HEK293 (cell line): ENCODE data around the gene ANXA4.
"Not testable (repeated sequence)": the region's sequence is repeated elsewhere in the genome, so short reads cannot be mapped to it uniquely, and the experiment has no call there.

Experiments used
- CTCF ChIA-PET: fragments of 350-600 bp; formaldehyde crosslinking; extraction: SDS; loops from one replicate; lab custom pipeline; 2021; ENCODE audit warnings: antibody characterized with exemption; lab: Yijun Ruan, JAX
- POLR2A ChIA-PET: fragments of 300-600 bp; formaldehyde crosslinking; extraction: SDS; loops from one replicate; lab custom pipeline; 2020; ENCODE audit warnings: antibody characterized with exemption, inconsistent platforms; lab: Yijun Ruan, JAX
- H3K27ac ChIP-seq: fragments of 200-500 bp; sonication (Bioruptor generic); 2 replicates; pipeline ENCODE4 v1.5.1; 2014; ENCODE audit warnings: low read depth, low read length, control low read depth, inconsistent platforms; ENCODE audit errors: extremely low read depth
- H3K36me3 ChIP-seq, 2 experiments: fragments of 200-500 bp in 1 of 2; sonication (Bioruptor generic) in 1 of 2; 1 replicate in 1 of 2; 2 replicates in 1 of 2; pipeline ENCODE4 v1.5.1; 2014 to 2017; ENCODE audit warnings: inconsistent platforms in 2 of 2, low read length in 2 of 2; ENCODE audit not compliant: control insufficient read depth in 2 of 2, insufficient read depth in 1 of 2
- H3K4me1 ChIP-seq: fragments of 200-500 bp; sonication (Bioruptor generic); 2 replicates; pipeline ENCODE4 v1.5.1; 2014; ENCODE audit warnings: mild to moderate bottlenecking, low read length, inconsistent platforms; ENCODE audit not compliant: control insufficient read depth, insufficient read depth
- H3K4me3 ChIP-seq: 2 replicates; pipeline ENCODE4 v1.5.1; 2011; ENCODE audit warnings: low read depth, mild to moderate bottlenecking, control low read depth, low read length, moderate library complexity
- H3K9me3 ChIP-seq: fragments of 200-500 bp; sonication (Bioruptor generic); 2 replicates; pipeline ENCODE4 v1.5.1; 2014; ENCODE audit warnings: low read depth, low read length, inconsistent platforms; ENCODE audit not compliant: control insufficient read depth, insufficient read depth
- IKZF3 ChIP-seq: fragments of 450-650 bp; IDR thresholded peaks from 2 replicates; pipeline ENCODE4 v1.5.0; 2018; ENCODE audit warnings: missing biosample characterization, mild to moderate bottlenecking, missing genetic modification characterization, moderate library complexity
- SCRT2 ChIP-seq: fragments of 450-650 bp; formaldehyde crosslinking; IDR thresholded peaks from 2 replicates; pipeline ENCODE4 v1.5.1; 2016; ENCODE audit warnings: missing biosample characterization, missing genetic modification characterization
- ZBTB17 ChIP-seq: fragments of 450-650 bp; formaldehyde crosslinking; IDR thresholded peaks from 2 replicates; pipeline ENCODE4 v1.5.1; 2016; ENCODE audit warnings: missing biosample characterization, missing genetic modification characterization
- ZBTB48 ChIP-seq: fragments of 450-650 bp; formaldehyde crosslinking; IDR thresholded peaks from 2 replicates; pipeline ENCODE4 v1.5.1; 2016; ENCODE audit warnings: missing biosample characterization, missing genetic modification characterization
- ZNF174 ChIP-seq: fragments of 450-650 bp; formaldehyde crosslinking; IDR thresholded peaks from 2 replicates; pipeline ENCODE4 v1.5.0; 2017; ENCODE audit warnings: missing biosample characterization, mild to moderate bottlenecking, missing genetic modification characterization
- ZNF302 ChIP-seq: fragments of 450-650 bp; formaldehyde crosslinking; IDR thresholded peaks from 2 replicates; pipeline ENCODE4 v1.5.1; 2016; ENCODE audit warnings: missing biosample characterization, missing genetic modification characterization, low read depth
- ZNF335 ChIP-seq: fragments of 450-650 bp; formaldehyde crosslinking; conservative IDR thresholded peaks from 2 replicates; pipeline ENCODE4 v1.5.1; 2016; ENCODE audit warnings: missing biosample characterization, missing genetic modification characterization
- ZNF350 ChIP-seq: fragments of 450-650 bp; formaldehyde crosslinking; IDR thresholded peaks from 2 replicates; pipeline ENCODE4 v1.5.0; 2017; ENCODE audit warnings: missing biosample characterization, mild to moderate bottlenecking, missing genetic modification characterization
- ZNF354C ChIP-seq: fragments of 450-650 bp; formaldehyde crosslinking; IDR thresholded peaks from 2 replicates; pipeline ENCODE4 v1.5.1; 2016; ENCODE audit warnings: missing biosample characterization, missing genetic modification characterization, low read depth, borderline replicate concordance
- ZNF510 ChIP-seq: fragments of 450-650 bp; formaldehyde crosslinking; IDR thresholded peaks from 2 replicates; pipeline ENCODE4 v1.5.1; 2018; ENCODE audit warnings: mild to moderate bottlenecking, missing genetic modification characterization, missing biosample characterization; ENCODE audit not compliant: insufficient replicate concordance
- ZNF623 ChIP-seq: fragments of 450-650 bp; formaldehyde crosslinking; IDR thresholded peaks from 2 replicates; pipeline ENCODE4 v1.5.1; 2016; ENCODE audit warnings: missing biosample characterization, missing genetic modification characterization
- ZNF660 ChIP-seq: fragments of 450-650 bp; IDR thresholded peaks from 2 replicates; pipeline ENCODE4 v1.5.1; 2018; ENCODE audit warnings: missing biosample characterization, mild to moderate bottlenecking, missing genetic modification characterization
- ZNF792 ChIP-seq: fragments of 450-650 bp; formaldehyde crosslinking; IDR thresholded peaks from 2 replicates; pipeline ENCODE4 v1.5.1; 2016; ENCODE audit warnings: missing biosample characterization, missing genetic modification characterization
- ZNF843 ChIP-seq: fragments of 450-650 bp; formaldehyde crosslinking; IDR thresholded peaks from 2 replicates; pipeline ENCODE4 v1.5.1; 2016; ENCODE audit warnings: missing biosample characterization, missing genetic modification characterization
- TF ChIP-seq, protein P1 (sequence below): fragments of 450-650 bp; formaldehyde crosslinking; IDR thresholded peaks from 2 replicates; pipeline ENCODE4 v1.5.1; 2016; ENCODE audit warnings: missing biosample characterization, missing genetic modification characterization
- TF ChIP-seq, protein P2 (sequence below): fragments of 450-650 bp; formaldehyde crosslinking; IDR thresholded peaks from 2 replicates; pipeline ENCODE4; 2016; ENCODE audit warnings: missing biosample characterization, missing genetic modification characterization
- TF ChIP-seq, protein P3 (sequence below): fragments of 450-650 bp; IDR thresholded peaks from 2 replicates; pipeline ENCODE4 v1.5.1; 2018; ENCODE audit warnings: missing biosample characterization, mild to moderate bottlenecking, missing genetic modification characterization
- TF ChIP-seq, protein P4 (sequence below): fragments of 450-650 bp; formaldehyde crosslinking; IDR thresholded peaks from 2 replicates; pipeline ENCODE4 v1.5.1; 2016; ENCODE audit warnings: missing biosample characterization, missing genetic modification characterization, low read depth
- TF ChIP-seq, protein P5 (sequence below): fragments of 450-650 bp; formaldehyde crosslinking; IDR thresholded peaks from 2 replicates; pipeline ENCODE4 v1.5.1; 2016; ENCODE audit warnings: missing biosample characterization, missing genetic modification characterization

The ANXA4 gene

DNA sequence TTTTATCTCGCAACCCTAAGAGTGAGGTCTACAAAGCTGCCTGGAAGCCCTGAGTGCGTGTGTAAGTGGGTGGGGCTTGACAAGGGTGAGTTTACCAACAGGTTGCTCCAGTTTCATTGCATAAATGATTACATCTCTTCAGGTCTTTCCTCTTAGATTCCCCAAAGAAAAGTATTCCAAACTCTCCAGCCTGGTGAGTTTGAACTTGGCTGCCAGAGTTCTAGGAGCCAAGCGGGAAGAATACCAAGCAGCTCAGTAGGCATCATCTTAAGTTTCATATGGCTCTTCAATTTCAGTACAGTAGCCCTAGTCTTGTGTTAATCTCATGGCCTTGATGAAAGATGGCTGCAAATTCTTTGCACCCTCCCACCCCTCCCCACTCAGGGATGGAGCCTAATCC is 3.8 kb upstream of the ANXA4 start:
- 0 out of 2 replicates have a peak, but pooled peaks have one; percentile 15 for TF ChIP-seq SCRT2 (tag by site-specific recombination)
- H3K4me3 ChIP-seq, H3K9me3 ChIP-seq, H3K36me3 ChIP-seq, POLR2A ChIA-PET, H3K4me1 ChIP-seq, H3K27ac ChIP-seq: not testable (repeated sequence)
- CTCF ChIA-PET, result interaction anchor here (0.9 to 2.2 kb wide), 2 partner anchors 14 to 81 kb away, joined by 3 to 17 read pairs; no protein-coding TSS in a partner anchor

DNA sequence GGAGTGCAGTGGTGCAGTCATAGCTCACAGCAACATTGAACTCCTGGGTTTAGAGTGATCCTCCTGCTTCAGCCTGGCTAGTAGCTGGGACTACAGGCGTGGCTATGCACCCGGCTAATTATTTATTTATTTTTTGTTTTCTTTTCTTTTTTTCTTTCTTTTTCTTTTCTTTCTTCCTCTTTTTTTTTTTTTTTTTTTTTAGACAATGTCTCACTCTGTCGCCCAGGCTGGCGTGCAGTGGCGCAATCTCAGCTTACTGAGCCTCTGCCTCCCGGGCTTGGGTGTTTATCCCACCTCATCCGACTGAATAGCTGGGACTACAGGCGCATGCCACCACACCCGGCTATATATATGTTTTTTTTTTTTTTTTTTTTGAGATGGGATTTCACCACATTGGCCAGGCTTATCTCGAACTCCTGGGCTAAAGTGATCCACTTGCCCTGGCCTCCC is 1.4 kb upstream of the ANXA4 start:
- no peaks in the 10 kb centered on the region for H3K9me3 ChIP-seq
- H3K4me1 ChIP-seq, result peaks cover 9% of the 10 kb centered on the region
- ChIA-PET POLR2A (interaction anchor here (0.6 to 2.5 kb wide), 11 partner anchors 10 to 1159 kb away, joined by 3 to 15 read pairs (median 5); partner anchors contain the start of genes GMCL1, MXD1, NFU1 and SNRNP27), CTCF (interaction anchor here (0.6 to 2.6 kb wide), 5 partner anchors 16 to 77 kb away, joined by 3 to 18 read pairs (median 3); no protein-coding TSS in a partner anchor)
- no peak overlapping the region for H3K4me3 ChIP-seq
- no peaks in the 10 kb centered on the region for H3K36me3 ChIP-seq
- TF ChIP-seq ZNF843 (tag by site-specific recombination) (no peak), ZBTB17 (tag by site-specific recombination) (peak; percentile 24; the same call in 1 of the 2 replicates), ZNF623 (tag by site-specific recombination) (no peak), ZNF174 (tag by site-specific recombination) (no peak), ZNF335 (tag by site-specific recombination) (peak; percentile 69)
- TF ChIP-seq, protein P1, sequence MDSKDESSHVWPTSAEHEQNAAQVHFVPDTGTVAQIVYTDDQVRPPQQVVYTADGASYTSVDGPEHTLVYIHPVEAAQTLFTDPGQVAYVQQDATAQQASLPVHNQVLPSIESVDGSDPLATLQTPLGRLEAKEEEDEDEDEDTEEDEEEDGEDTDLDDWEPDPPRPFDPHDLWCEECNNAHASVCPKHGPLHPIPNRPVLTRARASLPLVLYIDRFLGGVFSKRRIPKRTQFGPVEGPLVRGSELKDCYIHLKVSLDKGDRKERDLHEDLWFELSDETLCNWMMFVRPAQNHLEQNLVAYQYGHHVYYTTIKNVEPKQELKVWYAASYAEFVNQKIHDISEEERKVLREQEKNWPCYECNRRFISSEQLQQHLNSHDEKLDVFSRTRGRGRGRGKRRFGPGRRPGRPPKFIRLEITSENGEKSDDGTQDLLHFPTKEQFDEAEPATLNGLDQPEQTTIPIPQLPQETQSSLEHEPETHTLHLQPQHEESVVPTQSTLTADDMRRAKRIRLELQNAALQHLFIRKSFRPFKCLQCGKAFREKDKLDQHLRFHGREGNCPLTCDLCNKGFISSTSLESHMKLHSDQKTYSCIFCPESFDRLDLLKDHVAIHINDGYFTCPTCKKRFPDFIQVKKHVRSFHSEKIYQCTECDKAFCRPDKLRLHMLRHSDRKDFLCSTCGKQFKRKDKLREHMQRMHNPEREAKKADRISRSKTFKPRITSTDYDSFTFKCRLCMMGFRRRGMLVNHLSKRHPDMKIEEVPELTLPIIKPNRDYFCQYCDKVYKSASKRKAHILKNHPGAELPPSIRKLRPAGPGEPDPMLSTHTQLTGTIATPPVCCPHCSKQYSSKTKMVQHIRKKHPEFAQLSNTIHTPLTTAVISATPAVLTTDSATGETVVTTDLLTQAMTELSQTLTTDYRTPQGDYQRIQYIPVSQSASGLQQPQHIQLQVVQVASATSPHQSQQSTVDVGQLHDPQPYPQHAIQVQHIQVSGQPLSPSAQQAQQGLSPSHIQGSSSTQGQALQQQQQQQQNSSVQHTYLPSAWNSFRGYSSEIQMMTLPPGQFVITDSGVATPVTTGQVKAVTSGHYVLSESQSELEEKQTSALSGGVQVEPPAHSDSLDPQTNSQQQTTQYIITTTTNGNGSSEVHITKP, result 0 out of 2 replicates have a peak, but pooled peaks have one; percentile 3
- H3K27ac ChIP-seq, result 0 out of 2 replicates have a peak overlapping the region, but pooled peaks have one; percentile 85

DNA sequence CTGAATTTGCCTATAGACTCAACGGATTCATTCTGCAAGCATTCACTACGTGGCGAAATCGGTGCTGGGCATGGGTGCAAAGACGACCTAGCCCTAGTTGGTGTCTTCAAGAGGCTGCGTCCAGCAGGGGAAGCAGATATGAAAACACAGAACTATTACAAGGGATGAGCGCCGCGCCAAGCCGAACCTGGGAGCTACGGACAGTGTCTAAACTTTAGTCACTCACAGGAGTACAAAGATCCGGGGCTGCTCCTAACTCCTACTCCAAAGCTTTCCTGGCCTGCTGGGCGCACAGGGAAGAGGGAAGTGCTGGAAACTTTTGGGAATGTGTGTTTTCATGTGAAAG is 732 bp upstream of the ANXA4 start:
- ChIA-PET POLR2A (interaction anchor here (0.7 to 2.5 kb wide), 17 partner anchors 10 to 1158 kb away, joined by 3 to 15 read pairs (median 4); partner anchors contain the start of genes GMCL1, MXD1, NFU1 and PCYOX1), CTCF (interaction anchor here (0.6 to 2.6 kb wide), 7 partner anchors 10 to 159 kb away, joined by 3 to 18 read pairs (median 4); no protein-coding TSS in a partner anchor)
- Histone ChIP-seq H3K27ac (peak overlapping the region; percentile 85), H3K4me1 (peaks cover 9% of the 10 kb centered on the region), H3K9me3 (no peaks in the 10 kb centered on the region), H3K4me3 (peak overlapping the region; percentile 70), H3K36me3 (no peaks in the 10 kb centered on the region)
- no peak for TF ChIP-seq ZBTB48 (tag by site-specific recombination)
- TF ChIP-seq ZNF660 (tag by site-specific recombination), result 0 out of 2 replicates have a peak, but pooled peaks have one; percentile 13
- TF ChIP-seq, protein P2, sequence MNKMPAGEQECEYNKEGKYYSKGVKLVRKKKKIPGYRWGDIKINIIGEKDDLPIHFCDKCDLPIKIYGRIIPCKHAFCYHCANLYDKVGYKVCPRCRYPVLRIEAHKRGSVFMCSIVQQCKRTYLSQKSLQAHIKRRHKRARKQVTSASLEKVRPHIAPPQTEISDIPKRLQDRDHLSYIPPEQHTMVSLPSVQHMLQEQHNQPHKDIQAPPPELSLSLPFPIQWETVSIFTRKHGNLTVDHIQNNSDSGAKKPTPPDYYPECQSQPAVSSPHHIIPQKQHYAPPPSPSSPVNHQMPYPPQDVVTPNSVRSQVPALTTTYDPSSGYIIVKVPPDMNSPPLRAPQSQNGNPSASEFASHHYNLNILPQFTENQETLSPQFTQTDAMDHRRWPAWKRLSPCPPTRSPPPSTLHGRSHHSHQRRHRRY (tag by site-specific recombination), result no peak
- no peak for TF ChIP-seq ZNF350
- no peak for TF ChIP-seq ZNF302 (tag by site-specific recombination)
- TF ChIP-seq, protein P3, sequence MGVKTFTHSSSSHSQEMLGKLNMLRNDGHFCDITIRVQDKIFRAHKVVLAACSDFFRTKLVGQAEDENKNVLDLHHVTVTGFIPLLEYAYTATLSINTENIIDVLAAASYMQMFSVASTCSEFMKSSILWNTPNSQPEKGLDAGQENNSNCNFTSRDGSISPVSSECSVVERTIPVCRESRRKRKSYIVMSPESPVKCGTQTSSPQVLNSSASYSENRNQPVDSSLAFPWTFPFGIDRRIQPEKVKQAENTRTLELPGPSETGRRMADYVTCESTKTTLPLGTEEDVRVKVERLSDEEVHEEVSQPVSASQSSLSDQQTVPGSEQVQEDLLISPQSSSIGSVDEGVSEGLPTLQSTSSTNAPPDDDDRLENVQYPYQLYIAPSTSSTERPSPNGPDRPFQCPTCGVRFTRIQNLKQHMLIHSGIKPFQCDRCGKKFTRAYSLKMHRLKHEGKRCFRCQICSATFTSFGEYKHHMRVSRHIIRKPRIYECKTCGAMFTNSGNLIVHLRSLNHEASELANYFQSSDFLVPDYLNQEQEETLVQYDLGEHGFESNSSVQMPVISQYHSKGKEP, result no peak
- TF ChIP-seq IKZF3 (tag by site-specific recombination), result peak; percentile 90
- no peak for TF ChIP-seq ZNF843 (tag by site-specific recombination)
- peak; percentile 87 for TF ChIP-seq ZBTB17 (tag by site-specific recombination)
- no peak for TF ChIP-seq ZNF792 (tag by site-specific recombination)
- no peak for TF ChIP-seq ZNF354C (tag by site-specific recombination)
- TF ChIP-seq, protein P4, sequence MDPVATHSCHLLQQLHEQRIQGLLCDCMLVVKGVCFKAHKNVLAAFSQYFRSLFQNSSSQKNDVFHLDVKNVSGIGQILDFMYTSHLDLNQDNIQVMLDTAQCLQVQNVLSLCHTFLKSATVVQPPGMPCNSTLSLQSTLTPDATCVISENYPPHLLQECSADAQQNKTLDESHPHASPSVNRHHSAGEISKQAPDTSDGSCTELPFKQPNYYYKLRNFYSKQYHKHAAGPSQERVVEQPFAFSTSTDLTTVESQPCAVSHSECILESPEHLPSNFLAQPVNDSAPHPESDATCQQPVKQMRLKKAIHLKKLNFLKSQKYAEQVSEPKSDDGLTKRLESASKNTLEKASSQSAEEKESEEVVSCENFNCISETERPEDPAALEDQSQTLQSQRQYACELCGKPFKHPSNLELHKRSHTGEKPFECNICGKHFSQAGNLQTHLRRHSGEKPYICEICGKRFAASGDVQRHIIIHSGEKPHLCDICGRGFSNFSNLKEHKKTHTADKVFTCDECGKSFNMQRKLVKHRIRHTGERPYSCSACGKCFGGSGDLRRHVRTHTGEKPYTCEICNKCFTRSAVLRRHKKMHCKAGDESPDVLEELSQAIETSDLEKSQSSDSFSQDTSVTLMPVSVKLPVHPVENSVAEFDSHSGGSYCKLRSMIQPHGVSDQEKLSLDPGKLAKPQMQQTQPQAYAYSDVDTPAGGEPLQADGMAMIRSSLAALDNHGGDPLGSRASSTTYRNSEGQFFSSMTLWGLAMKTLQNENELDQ (tag by site-specific recombination), result no peak
- TF ChIP-seq, protein P5, sequence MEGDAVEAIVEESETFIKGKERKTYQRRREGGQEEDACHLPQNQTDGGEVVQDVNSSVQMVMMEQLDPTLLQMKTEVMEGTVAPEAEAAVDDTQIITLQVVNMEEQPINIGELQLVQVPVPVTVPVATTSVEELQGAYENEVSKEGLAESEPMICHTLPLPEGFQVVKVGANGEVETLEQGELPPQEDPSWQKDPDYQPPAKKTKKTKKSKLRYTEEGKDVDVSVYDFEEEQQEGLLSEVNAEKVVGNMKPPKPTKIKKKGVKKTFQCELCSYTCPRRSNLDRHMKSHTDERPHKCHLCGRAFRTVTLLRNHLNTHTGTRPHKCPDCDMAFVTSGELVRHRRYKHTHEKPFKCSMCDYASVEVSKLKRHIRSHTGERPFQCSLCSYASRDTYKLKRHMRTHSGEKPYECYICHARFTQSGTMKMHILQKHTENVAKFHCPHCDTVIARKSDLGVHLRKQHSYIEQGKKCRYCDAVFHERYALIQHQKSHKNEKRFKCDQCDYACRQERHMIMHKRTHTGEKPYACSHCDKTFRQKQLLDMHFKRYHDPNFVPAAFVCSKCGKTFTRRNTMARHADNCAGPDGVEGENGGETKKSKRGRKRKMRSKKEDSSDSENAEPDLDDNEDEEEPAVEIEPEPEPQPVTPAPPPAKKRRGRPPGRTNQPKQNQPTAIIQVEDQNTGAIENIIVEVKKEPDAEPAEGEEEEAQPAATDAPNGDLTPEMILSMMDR (tag by site-specific recombination), result peak; percentile 58
- TF ChIP-seq ZNF510 (tag by site-specific recombination), result no peak
